Measurements from ENCODE around the gene KRTAP5-2.
A peak's percentile ranks its signal among the peaks of the same experiment; 100 is the strongest.

Gene KRTAP5-2

DNA sequence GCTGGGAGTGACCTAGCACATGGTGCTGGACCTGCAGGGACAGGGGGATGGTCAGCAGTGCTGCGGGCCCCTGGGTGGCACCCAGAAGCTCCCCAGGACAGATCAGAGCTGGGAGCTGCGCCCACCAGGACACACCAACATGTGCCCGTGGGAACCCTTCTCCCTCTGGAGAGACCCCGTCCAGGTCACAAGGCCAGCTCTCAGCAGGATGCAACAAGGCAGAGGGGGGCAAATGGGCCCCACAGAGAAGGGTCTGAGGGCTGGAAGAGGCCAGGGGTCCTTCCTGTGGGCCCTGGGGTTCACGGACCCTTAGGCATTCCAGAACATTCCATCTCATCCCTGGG, 32.2 kb downstream of the KRTAP5-2 start:
- DNase-seq, result no peak

GRCh38 chr11:1565173-1565903, 32.8 kb downstream of the KRTAP5-2 start:
- DNase-seq, result no peak

- no peak for DNase-seq
These were observed 33.4 kb downstream of the KRTAP5-2 start for GRCh38 chr11:1564535-1565172.

GRCh38 chr11:1563697-1564534, 34.2 kb downstream of the KRTAP5-2 start:
- DNase-seq, result no peak

- DNase-seq, result no peak
These were observed 34.9 kb downstream of the KRTAP5-2 start for GRCh38 chr11:1563149-1563638.

GRCh38 chr11:1562469-1563148, 35.5 kb downstream of the KRTAP5-2 start:
- no peak for DNase-seq

DNA sequence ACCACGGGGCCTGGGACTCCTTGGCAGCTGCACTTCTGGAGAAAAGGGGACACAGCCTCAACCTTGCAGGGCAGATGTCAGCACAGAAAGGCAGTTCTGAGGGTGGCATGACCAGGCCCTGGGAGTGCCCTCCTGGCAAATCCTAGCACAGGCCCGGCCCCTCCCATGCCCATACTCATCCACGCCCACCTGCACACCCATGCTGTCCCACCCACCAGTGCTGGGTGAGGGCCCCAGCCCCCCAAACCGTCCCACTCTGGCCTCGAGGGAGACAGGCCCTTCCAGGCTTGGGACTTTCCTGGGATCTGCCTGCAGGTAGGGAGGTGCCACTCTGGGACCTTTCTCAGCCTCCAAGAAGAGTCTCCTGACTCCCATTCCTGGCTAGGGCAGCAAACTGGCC, 36.1 kb downstream of the KRTAP5-2 start:
- no peak for DNase-seq

GRCh38 chr11:1561266-1561665, 36.8 kb downstream of the KRTAP5-2 start:
- DNase-seq, result no peak

DNA sequence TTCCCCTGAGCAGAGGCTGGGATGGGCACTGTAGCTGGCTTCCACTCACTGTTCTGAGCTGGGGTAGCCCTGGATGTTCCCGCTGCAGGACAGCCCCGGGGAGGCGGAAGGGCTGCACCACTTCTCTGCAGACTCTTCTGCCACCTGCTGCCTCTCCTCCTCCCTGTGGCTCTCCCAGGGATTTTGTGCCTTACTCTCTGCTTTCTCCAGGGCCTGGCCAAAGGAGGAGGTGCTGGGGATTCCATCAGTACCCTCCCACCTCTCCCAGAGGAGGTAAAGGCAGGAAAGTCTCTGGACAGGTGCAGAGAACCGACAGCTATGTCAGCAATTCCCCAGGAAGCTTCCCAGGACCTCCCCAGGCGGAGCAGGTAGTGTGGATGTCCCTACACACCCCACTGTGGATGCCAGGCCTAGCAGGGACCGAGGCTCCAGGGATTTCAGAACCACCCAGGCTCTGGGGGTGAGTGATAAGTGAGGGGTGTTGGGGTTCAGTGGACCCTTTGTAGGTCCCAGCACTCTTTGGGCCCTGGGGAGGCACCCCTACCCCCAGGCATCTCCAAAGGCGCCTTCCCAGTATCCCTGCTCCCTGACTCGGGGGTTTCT, 37.3 kb downstream of the KRTAP5-2 start:
- DNase-seq, result no peak

DNA sequence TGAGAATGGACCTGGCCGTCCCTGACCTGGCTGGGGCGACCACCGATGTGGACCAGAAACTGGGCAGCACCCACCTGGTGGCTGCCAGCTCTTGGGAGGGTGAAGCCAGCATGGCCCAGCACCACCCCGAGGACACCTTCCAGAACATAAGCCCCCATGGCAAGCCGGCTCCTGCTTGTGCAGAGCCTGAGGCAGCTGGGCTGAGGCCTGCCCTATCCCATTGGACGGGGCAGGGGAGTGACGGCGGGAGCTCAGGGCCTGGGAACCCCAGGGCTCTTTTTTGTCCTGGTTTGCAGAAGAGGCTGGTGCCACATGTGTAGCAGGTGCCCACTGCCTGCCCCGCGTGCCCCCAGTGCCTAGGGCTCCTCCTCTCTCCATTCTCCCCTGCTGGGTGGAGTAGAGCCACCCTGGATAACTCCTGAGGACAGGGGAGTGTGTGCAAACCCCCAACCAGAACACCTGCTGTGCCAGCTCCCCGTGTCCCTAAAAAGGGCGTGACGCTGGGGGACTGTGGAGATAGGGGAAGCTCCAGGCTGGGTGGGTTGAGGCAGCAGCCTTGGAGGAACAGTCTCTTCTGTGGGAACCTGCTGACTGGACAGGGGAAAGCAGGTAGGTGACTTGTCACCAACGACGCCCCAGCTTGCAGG, 38.0 kb downstream of the KRTAP5-2 start:
- DNase-seq, result no peak

GRCh38 chr11:1559111-1559951, 38.8 kb downstream of the KRTAP5-2 start:
- peak; percentile 34 for DNase-seq

DNA sequence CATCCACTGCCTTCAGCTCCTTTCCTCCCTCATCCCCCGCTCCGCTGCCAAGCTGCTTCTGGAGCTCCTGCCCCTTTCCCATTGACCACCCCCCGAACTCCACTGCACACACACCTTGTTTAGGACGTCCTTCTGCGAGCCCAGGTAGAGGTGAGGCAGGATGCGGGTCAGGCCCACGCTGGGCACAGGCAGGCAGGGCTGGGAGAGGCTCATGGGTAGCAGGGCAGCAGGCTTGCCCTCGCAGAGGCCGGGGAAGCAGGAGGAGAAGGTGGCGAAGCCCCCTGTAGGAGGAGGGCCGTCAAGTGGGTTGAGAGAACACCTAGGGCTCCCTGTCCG, 39.4 kb downstream of the KRTAP5-2 start:
- no peak for DNase-seq

DNA sequence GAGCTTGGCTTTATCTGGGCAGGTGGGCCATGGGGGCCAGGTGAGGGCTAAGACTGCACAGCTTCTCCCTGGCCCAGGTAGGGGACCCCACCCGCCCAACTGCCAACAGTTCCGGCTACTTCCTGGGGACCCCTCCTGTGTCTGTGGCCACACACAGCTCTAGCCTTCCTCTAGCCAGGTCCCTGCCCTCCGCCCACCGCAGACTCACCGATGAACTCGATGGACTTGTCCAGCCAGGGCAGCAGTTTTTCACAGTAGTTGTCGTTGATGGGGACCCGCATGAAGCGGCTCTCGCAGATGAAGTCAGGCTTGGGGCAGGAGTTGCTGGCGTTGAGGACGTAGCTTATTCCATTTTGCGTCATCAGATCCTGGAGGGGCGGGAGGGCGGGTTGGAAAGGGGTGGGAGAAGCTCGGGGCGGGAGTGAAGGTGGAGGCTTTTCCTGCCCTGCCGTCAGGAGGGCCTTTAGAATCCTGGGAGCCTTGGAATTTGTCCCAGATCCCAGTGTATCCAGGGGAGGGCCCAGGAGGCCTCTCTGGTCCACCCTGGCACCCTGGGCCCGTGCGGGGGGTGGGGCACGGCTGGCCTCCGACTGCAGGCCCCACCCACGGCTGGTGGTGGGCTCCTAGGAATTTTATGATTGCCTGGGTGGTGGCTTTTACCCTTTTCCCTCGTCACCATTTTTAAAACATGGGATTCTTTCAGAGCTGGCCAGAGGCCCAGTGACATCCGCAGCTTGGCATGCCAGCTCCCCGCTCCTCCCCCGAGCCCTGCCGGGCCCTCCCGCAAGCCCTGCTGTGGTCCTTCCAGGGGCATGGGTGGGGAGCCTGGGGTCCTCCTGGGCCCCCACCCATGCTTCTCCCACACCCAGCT, 40.0 kb downstream of the KRTAP5-2 start:
- DNase-seq, result no peak

DNA sequence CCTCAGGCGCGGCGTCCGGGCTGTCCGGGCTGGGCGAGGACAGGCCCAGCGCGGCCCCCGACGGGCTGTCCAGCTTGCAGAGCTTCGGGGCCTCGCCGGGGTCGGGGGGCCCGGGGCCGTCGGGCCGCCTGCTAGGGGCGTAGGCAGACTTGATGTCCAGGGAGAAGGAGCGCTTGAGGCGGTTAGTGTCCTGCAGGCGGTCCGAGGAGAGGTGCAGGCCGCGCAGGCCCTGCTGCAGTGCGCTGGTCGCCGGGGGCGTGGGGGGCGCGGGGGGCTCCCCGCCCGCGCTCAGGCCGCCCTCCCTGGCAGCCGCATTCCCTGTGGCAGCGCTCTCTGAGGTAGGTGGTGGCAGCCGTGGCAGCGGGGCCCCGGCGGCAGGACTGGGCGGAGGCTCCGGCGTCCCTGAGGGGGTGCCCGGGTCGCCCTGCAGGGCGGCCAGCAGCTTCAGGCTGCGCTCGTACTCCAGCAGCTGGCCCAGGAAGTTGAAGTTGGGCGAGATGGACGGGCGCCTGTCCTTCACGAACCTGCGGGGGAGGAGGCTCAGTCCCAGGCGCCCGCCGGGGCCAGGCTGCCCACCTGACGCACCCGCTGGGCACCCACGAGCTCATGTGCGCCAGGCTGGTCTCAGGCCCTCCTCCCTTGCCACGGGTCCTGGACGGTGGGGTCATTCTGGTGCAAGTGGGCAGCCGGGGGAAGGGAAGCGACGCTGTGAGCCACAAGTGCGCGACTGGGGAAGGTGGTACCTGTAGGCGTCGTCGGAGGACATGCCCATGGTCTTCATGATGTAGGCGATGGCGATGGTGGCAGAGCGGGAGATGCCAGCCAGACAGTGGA, 40.8 kb downstream of the KRTAP5-2 start:
- no peak for DNase-seq

GRCh38 chr11:1556278-1556902, 41.7 kb downstream of the KRTAP5-2 start:
- DNase-seq, result no peak

GRCh38 chr11:1555713-1556153, 42.4 kb downstream of the KRTAP5-2 start:
- no peak for DNase-seq

DNA sequence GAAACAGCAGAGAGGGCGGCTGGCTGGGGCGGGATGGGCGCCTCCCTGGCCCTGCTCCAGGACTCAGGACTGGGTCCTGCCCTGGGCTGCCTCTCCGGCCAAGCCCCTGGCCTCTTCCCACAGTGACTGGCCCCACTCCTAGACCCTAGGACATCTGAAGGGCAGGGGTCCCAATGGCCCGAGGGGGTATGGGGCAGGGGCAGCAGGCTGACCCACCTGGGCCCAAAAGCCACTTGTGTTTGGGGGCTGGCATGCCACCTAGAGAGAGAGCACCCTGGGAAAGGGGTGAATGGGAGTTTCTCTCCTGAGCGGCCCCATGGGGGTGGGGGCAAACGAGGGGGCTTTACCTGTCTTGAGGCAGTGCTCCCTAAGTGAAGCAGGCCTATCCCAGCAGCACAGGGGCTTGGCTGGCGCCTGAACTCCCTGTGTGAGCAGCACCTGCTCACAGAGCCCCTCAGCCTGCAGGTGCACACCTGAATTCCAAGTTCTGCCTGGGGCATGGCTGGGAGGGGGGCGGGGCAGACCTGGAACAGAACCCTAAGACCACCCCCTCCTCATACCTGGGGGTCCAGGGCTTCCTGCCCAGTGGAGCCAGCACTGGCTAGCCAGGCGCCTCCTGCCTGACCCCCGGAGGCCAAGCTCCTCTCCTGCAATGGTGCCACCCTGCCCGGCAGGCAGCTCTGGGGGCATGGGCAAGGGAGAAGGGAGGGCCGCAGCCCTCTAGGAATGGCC, 42.9 kb downstream of the KRTAP5-2 start:
- no peak for DNase-seq

All from NCI-H1105 treated with DMSO at 0.1 percent for 48 hours (cell line).